ENCODE data around the gene HCFC1. TPM values are rescaled to one million over a fixed set of nuclear protein-coding genes. Genes with fewer than 3 reads are reported as not detected.

The HCFC1 gene
- total RNA-seq, 1 experiment from 2014 or later: 79.9 TPM

- Histone ChIP-seq H3K9me3 (ENCODE audit: insufficient read depth, low read depth) (no peaks in the 10 kb centered on the region), H2AFZ (no peak overlapping the region), H3K4me3 (no peak overlapping the region), H3K4me2 (no peak overlapping the region), H4K20me1 (ENCODE audit: insufficient read depth) (no peaks in the 10 kb centered on the region), H3K36me3 (ENCODE audit: low read depth) (no peaks in the 10 kb centered on the region), H3K27ac (no peak overlapping the region), H3F3A (ENCODE audit: insufficient read depth, low read depth) (no peaks in the 10 kb centered on the region), H3K27me3 (ENCODE audit: insufficient read depth, low read depth) (no peaks in the 10 kb centered on the region), H3K9me2 (ENCODE audit: insufficient read depth) (no peaks in the 10 kb centered on the region), H3K79me2 (ENCODE audit: low read depth) (no peaks in the 10 kb centered on the region), H3K4me1 (replicated peaks; ENCODE audit: insufficient read depth) (no peaks in the 10 kb centered on the region)
- DNase-seq: no peak
- ChIA-PET POLR2A (ENCODE audit: unreplicated experiment) (no interaction called here), CTCF (no interaction called here)
- no TSS peak for BruUV-seq (replicated peaks)
- TF ChIP-seq CTCF (conservative IDR thresholded peaks at IDR 0.05): no peak
- TF ChIP-seq EZH2 (IDR thresholded peaks at IDR 0.05; ENCODE audit: low read depth): no peak
- intact Hi-C loops (cut with micrococcal nuclease; ENCODE audit: unreplicated experiment): no loop called here
These were observed 18.5 kb upstream of the HCFC1 start for GRCh38 chrX:153989973-153990655.

GRCh38 chrX:153988493-153988892 lies 16.9 kb upstream of the HCFC1 start:
- Histone ChIP-seq H3K4me1 (replicated peaks; ENCODE audit: insufficient read depth) (no peaks in the 10 kb centered on the region), H3K79me2 (ENCODE audit: low read depth) (no peaks in the 10 kb centered on the region), H3K9me3 (ENCODE audit: insufficient read depth, low read depth) (no peaks in the 10 kb centered on the region), H3K27ac (no peak overlapping the region), H3K9me2 (ENCODE audit: insufficient read depth) (no peaks in the 10 kb centered on the region), H3K27me3 (ENCODE audit: insufficient read depth, low read depth) (no peaks in the 10 kb centered on the region), H2AFZ (no peak overlapping the region), H3K4me2 (no peak overlapping the region), H3K4me3 (no peak overlapping the region), H3F3A (ENCODE audit: insufficient read depth, low read depth) (no peaks in the 10 kb centered on the region), H3K36me3 (ENCODE audit: low read depth) (no peaks in the 10 kb centered on the region), H4K20me1 (ENCODE audit: insufficient read depth) (no peaks in the 10 kb centered on the region)
- no TSS peak for BruUV-seq (replicated peaks)
- DNase-seq: no peak
- CTCF ChIA-PET: no interaction called here
- POLR2A ChIA-PET (ENCODE audit: unreplicated experiment): no interaction called here
- intact Hi-C loops (cut with micrococcal nuclease; ENCODE audit: unreplicated experiment): no loop called here
- TF ChIP-seq EZH2 (IDR thresholded peaks at IDR 0.05; ENCODE audit: low read depth) (no peak), CTCF (conservative IDR thresholded peaks at IDR 0.05) (no peak)

GRCh38 chrX:153984351-153985178 lies 12.9 kb upstream of the HCFC1 start:
- Histone ChIP-seq H3K27me3 (ENCODE audit: insufficient read depth, low read depth) (no peaks in the 10 kb centered on the region), H3K4me2 (no peak overlapping the region), H3K27ac (no peak overlapping the region), H3K79me2 (ENCODE audit: low read depth) (no peaks in the 10 kb centered on the region), H3K36me3 (ENCODE audit: low read depth) (no peaks in the 10 kb centered on the region), H3F3A (ENCODE audit: insufficient read depth, low read depth) (no peaks in the 10 kb centered on the region), H3K9me2 (ENCODE audit: insufficient read depth) (no peaks in the 10 kb centered on the region), H4K20me1 (ENCODE audit: insufficient read depth) (no peaks in the 10 kb centered on the region), H3K4me1 (replicated peaks; ENCODE audit: insufficient read depth) (no peaks in the 10 kb centered on the region), H2AFZ (no peak overlapping the region), H3K9me3 (ENCODE audit: insufficient read depth, low read depth) (no peaks in the 10 kb centered on the region), H3K4me3 (no peak overlapping the region)
- TF ChIP-seq CTCF (conservative IDR thresholded peaks at IDR 0.05) (no peak), EZH2 (IDR thresholded peaks at IDR 0.05; ENCODE audit: low read depth) (no peak)
- intact Hi-C loops (cut with micrococcal nuclease; ENCODE audit: unreplicated experiment): no loop called here
- ChIA-PET CTCF (no interaction called here), POLR2A (ENCODE audit: unreplicated experiment) (no interaction called here)
- no peak for DNase-seq
- BruUV-seq (replicated peaks): no TSS peak
